ENCODE measurements around the gene HHAT. TPM values are rescaled to one million over a fixed set of nuclear protein-coding genes. Genes with fewer than 3 reads are reported as not detected.

The HHAT gene
- polyA plus RNA-seq, 1 donor (not counting 4 experiments of a cell fraction or from before 2014, with no cell fraction given) = 3.8 TPM

DNA sequence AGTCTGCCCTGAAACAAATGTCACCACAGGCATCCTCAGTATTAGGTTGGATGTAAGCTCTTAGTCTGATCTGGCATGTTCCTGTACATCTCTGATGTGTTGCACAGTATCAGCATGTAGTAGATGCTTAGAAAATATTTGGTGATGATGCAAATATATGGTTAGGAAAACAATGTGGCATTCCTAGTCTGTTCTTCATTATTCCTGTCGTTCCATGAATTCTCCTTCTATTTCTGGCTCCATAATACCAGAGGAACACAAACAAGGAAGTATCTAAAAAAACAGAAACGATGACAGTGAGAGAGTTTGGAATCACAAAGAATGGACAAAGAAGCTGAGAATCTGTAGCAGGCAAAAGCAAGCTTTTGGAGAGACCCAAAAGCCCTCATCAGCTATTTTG lies 236.6 kb downstream of the HHAT start:
- H3K9me1 ChIP-seq (ENCODE audit: control insufficient read depth, extremely low read depth, insufficient read depth, low read length) = no peaks in the 10 kb centered on the region
- H3K27me3 ChIP-seq (ENCODE audit: control insufficient read depth, extremely low read depth, insufficient read depth, low read length) = no peaks in the 10 kb centered on the region
- dilution Hi-C loops (cut with MboI; ENCODE audit: extremely low pct_ligation_motif_present, low sequenced_read_pairs) = no loop called here
- H3K4me3 ChIP-seq (ENCODE audit: control insufficient read depth in 2 of 3, extremely low read depth in 1 of 3, insufficient read depth in 2 of 3, low read depth in 1 of 3, low read length in 3 of 3) = no peak overlapping the region
- H4K20me1 ChIP-seq (ENCODE audit: control insufficient read depth, extremely low read depth, insufficient read depth, low read length) = no peaks in the 10 kb centered on the region
- no peak overlapping the region for H3K4me2 ChIP-seq (ENCODE audit: control insufficient read depth, extremely low read depth, insufficient read depth, low read depth, low read length)
- H3K9me3 ChIP-seq (ENCODE audit: control insufficient read depth, low read depth, low read length) = no peaks in the 10 kb centered on the region
- no peak overlapping the region for H3K9ac ChIP-seq (ENCODE audit: control insufficient read depth, extremely low read depth, insufficient read depth, low read length)
- FAIRE-seq (no peak), DNase-seq (ENCODE audit: low read depth, low spot score) (no peak)
- H3K79me2 ChIP-seq (ENCODE audit: control insufficient read depth, insufficient read depth, low read length) = no peaks in the 10 kb centered on the region
- no peak for TF ChIP-seq EZH2 (IDR thresholded peaks at IDR 0.05; ENCODE audit: low read length)
- TF ChIP-seq, protein P1, sequence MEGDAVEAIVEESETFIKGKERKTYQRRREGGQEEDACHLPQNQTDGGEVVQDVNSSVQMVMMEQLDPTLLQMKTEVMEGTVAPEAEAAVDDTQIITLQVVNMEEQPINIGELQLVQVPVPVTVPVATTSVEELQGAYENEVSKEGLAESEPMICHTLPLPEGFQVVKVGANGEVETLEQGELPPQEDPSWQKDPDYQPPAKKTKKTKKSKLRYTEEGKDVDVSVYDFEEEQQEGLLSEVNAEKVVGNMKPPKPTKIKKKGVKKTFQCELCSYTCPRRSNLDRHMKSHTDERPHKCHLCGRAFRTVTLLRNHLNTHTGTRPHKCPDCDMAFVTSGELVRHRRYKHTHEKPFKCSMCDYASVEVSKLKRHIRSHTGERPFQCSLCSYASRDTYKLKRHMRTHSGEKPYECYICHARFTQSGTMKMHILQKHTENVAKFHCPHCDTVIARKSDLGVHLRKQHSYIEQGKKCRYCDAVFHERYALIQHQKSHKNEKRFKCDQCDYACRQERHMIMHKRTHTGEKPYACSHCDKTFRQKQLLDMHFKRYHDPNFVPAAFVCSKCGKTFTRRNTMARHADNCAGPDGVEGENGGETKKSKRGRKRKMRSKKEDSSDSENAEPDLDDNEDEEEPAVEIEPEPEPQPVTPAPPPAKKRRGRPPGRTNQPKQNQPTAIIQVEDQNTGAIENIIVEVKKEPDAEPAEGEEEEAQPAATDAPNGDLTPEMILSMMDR (optimal IDR thresholded peaks at IDR 0.05 in 1 of 3, IDR thresholded peaks at IDR 0.05 in 1 of 3, conservative IDR thresholded peaks at IDR 0.05 in 1 of 3; ENCODE audit: extremely low read depth in 1 of 3, insufficient read depth in 2 of 3, low read length in 3 of 3) = no peak
- H3K4me1 ChIP-seq (ENCODE audit: control insufficient read depth, extremely low read depth, insufficient read depth, low read length) = no peaks in the 10 kb centered on the region
- no peaks in the 10 kb centered on the region for H3K36me3 ChIP-seq (ENCODE audit: control insufficient read depth in 2 of 2, extremely low read depth in 1 of 2, insufficient read depth in 2 of 2, low read length in 2 of 2)
- H2AFZ ChIP-seq (ENCODE audit: control insufficient read depth, low read length) = no peak overlapping the region
- H3K27ac ChIP-seq (ENCODE audit: control insufficient read depth, insufficient read depth, low read length) = no peak overlapping the region

DNA sequence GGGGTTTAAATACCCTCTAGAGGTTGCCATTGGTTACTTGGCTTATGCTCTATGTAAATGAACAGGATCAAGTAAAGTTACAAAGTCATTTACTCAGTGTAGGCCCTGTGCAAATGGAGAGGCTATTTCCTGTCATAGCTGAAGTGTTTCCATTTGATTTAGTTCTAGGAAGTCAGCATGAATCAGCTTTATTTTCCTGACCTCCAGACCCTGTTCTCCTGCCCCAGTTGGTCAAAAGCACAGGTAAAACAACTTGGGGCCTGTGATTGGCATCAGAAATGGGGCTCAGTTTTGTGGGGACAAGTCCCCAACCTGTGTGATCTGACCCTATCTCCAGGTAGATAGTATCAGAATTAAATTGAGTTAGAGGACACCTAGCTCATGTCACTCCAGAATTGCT lies 239.9 kb downstream of the HHAT start:
- Histone ChIP-seq H3K9me3 (ENCODE audit: control insufficient read depth, low read depth, low read length) (no peaks in the 10 kb centered on the region), H3K4me1 (ENCODE audit: control insufficient read depth, extremely low read depth, insufficient read depth, low read length) (no peaks in the 10 kb centered on the region), H3K4me2 (ENCODE audit: control insufficient read depth, extremely low read depth, insufficient read depth, low read depth, low read length) (no peak overlapping the region), H3K27me3 (ENCODE audit: control insufficient read depth, extremely low read depth, insufficient read depth, low read length) (no peaks in the 10 kb centered on the region), H2AFZ (ENCODE audit: control insufficient read depth, low read length) (no peak overlapping the region), H3K9ac (ENCODE audit: control insufficient read depth, extremely low read depth, insufficient read depth, low read length) (no peak overlapping the region), H3K27ac (ENCODE audit: control insufficient read depth, insufficient read depth, low read length) (no peak overlapping the region), H3K9me1 (ENCODE audit: control insufficient read depth, extremely low read depth, insufficient read depth, low read length) (no peaks in the 10 kb centered on the region), H4K20me1 (ENCODE audit: control insufficient read depth, extremely low read depth, insufficient read depth, low read length) (no peaks in the 10 kb centered on the region), H3K4me3 (ENCODE audit: control insufficient read depth in 2 of 3, extremely low read depth in 1 of 3, insufficient read depth in 2 of 3, low read depth in 1 of 3, low read length in 3 of 3) (no peak overlapping the region), H3K36me3 (ENCODE audit: control insufficient read depth in 2 of 2, extremely low read depth in 1 of 2, insufficient read depth in 2 of 2, low read length in 2 of 2) (no peaks in the 10 kb centered on the region), H3K79me2 (ENCODE audit: control insufficient read depth, insufficient read depth, low read length) (no peaks in the 10 kb centered on the region)
- dilution Hi-C loops (cut with MboI; ENCODE audit: extremely low pct_ligation_motif_present, low sequenced_read_pairs) = no loop called here
- no peak for DNase-seq (ENCODE audit: low read depth, low spot score)
- TF ChIP-seq, protein P1 (optimal IDR thresholded peaks at IDR 0.05 in 1 of 3, IDR thresholded peaks at IDR 0.05 in 1 of 3, conservative IDR thresholded peaks at IDR 0.05 in 1 of 3; ENCODE audit: extremely low read depth in 1 of 3, insufficient read depth in 2 of 3, low read length in 3 of 3) = no peak
- TF ChIP-seq EZH2 (IDR thresholded peaks at IDR 0.05; ENCODE audit: low read length) = no peak
- no peak for FAIRE-seq
